ENCODE data around the gene LMBRD2.
"Not testable (repeated sequence)": the region's sequence is repeated elsewhere in the genome, so short reads cannot be mapped to it uniquely, and the experiment has no call there.

LMBRD2 gene

DNA sequence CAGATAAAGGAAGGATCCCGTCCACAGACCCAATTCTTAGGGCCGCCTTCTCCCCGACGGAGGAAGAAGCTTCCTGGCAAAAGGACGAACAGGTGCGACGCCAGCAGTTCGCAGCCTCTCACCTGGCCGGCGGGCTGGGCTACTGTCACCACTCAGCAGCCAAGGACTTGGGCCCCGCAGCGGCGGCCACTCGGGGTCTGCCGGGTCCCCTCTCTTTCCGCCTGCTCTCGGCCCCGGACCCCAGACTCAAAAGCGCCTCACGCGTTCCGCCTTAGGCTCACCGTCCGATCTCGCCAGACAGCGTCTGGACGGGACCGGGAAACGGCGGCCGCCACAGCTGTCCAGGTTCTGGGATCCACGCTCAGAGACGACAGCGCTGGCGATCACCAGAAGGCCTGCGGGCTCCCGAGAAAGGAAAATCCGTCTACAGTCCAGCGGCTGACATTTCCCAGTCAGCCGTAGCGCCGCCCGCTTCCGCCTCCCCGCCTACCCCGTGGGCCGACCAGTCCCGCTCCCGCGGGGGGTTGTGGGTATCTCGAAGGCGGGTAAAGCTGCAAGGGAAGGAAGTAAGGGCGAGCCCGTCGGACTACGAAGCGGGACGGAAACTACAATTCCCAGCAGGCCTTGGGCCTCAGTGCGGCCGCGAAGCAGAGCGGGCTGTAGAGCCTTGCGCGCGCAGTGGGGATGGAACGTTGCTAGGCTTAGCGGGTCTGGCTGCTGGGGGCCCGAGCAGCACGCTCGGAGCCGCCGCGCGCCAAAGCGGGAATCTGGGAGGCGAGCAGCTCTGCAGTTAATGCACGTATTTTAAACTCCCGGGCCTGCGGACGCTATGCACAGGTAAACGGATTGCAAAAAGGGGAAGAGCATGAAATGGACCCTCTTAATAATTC lies at the start of gene LMBRD2, which contains the start of gene SKP2:
Gene LMBRD2, minus strand, starts transcription at position 454 of the 890 bp plus-strand sequence. CDS start 8,538 bp downstream, outside the sequence.
Gene SKP2, plus strand, starts transcription at position 678 of the 890 bp plus-strand sequence. Its CDS starts 152 bp downstream, at position 830.
- DNase-seq = peak; percentile 99
- Histone ChIP-seq H3K27me3 (no peaks in the 10 kb centered on the region), H3K9me3 (no peaks in the 10 kb centered on the region), H3K4me1 (peaks cover 0 to 58% (median 27%) of the 10 kb centered on the region in 4 donors), H3K36me3 (peaks cover 0 to 12% (median 0%) of the 10 kb centered on the region in 3 donors), H3K4me3 (peak within 1 kb of the TSS; percentile 94 to 98), H3K27ac (peak within 1 kb of the TSS; percentile 83 to 90)
- TF ChIP-seq, protein P1, sequence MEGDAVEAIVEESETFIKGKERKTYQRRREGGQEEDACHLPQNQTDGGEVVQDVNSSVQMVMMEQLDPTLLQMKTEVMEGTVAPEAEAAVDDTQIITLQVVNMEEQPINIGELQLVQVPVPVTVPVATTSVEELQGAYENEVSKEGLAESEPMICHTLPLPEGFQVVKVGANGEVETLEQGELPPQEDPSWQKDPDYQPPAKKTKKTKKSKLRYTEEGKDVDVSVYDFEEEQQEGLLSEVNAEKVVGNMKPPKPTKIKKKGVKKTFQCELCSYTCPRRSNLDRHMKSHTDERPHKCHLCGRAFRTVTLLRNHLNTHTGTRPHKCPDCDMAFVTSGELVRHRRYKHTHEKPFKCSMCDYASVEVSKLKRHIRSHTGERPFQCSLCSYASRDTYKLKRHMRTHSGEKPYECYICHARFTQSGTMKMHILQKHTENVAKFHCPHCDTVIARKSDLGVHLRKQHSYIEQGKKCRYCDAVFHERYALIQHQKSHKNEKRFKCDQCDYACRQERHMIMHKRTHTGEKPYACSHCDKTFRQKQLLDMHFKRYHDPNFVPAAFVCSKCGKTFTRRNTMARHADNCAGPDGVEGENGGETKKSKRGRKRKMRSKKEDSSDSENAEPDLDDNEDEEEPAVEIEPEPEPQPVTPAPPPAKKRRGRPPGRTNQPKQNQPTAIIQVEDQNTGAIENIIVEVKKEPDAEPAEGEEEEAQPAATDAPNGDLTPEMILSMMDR (IDR thresholded peaks at IDR 0.05) = no peak
- intact Hi-C loops (cut with DNase I; ENCODE audit: low total_unique reads) = loop anchor here (10.0 kb wide), 1 partner anchor 83 kb away; no protein-coding TSS in a partner anchor

DNA sequence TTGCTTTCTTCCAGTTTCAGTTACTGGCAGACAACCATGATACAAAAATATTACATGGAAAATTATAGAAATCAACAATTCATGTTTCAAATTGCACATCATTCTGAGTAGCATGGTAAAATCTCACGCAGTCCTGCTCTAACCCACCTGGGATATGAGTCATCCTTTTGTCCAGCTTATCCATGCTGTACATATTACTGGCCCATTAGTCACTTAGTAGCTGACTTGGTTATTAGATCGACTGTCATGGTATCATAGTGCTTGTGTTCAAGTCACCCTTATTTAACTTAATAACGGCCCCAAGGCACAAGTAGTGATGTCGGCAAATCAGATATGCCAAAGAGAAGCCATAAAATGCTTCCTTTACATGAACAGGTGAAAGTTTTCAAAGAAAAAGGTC lies 48.8 kb upstream of the LMBRD2 start:
- peaks cover 0 to 6% (median 0%) of the 10 kb centered on the region in 4 donors for H3K4me1 ChIP-seq
- no peaks in the 10 kb centered on the region for H3K27me3 ChIP-seq
- intact Hi-C loops (cut with DNase I; ENCODE audit: low total_unique reads) = no loop called here
- peaks cover 39 to 75% (median 67%) of the 10 kb centered on the region in 3 donors for H3K36me3 ChIP-seq
- no peaks in the 10 kb centered on the region for H3K9me3 ChIP-seq
- TF ChIP-seq, protein P1 (IDR thresholded peaks at IDR 0.05) = no peak
- H3K4me3 ChIP-seq = no peak overlapping the region
- DNase-seq = no peak
- no peak overlapping the region for H3K27ac ChIP-seq

DNA sequence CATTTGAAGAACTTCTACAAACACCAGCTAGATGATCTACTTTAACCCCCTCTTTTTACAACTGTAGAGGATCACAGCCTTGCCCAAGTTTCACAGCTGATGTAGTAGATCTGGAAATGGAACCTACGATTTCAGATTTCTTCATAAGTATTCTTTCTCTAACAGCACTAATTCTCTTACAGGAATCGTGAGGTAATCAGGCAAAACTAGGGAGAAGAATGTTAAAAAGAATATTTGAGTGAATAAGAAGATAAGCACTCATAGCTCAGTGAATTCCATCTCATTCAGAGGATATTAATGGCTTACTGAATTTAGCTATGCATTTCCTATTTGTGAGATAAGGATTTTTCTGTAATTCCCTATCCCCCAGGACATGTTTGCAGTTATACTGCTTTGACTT lies 47.9 kb upstream of the LMBRD2 start:
- TF ChIP-seq, protein P1 (IDR thresholded peaks at IDR 0.05) = no peak
- H3K4me1 ChIP-seq = peaks cover 0 to 6% (median 0%) of the 10 kb centered on the region in 4 donors
- intact Hi-C loops (cut with DNase I; ENCODE audit: low total_unique reads) = no loop called here
- H3K4me3 ChIP-seq = no peak overlapping the region
- no peak for DNase-seq
- H3K9me3 ChIP-seq = no peaks in the 10 kb centered on the region
- no peak overlapping the region for H3K27ac ChIP-seq
- H3K36me3 ChIP-seq = peaks cover 43 to 79% (median 67%) of the 10 kb centered on the region in 3 donors
- H3K27me3 ChIP-seq = no peaks in the 10 kb centered on the region

DNA sequence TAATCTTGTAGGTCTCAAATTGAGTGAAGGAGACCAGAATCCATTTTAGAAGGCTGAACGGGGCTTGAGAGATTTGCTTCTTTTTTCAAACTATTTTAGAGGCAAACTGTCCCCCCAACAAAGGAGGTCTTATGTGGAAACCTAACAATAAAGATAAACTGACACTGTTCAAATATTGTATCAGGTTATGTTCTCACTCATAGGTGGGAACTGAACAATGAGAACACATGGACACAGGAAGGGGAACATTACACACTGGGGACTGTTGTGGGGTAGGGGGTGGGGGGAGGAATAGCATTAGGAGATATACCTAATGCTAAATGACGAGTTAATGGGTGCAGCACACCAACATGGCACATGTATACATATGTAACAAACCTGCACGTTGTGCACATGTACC lies 47.1 kb upstream of the LMBRD2 start:
- H3K27me3 ChIP-seq; H3K4me1 ChIP-seq; H3K27ac ChIP-seq; H3K4me3 ChIP-seq; intact Hi-C loops (cut with DNase I; ENCODE audit: low total_unique reads); H3K9me3 ChIP-seq; DNase-seq: not testable (repeated sequence)
- H3K36me3 ChIP-seq = peaks cover 44 to 85% (median 66%) of the 10 kb centered on the region in 3 donors

DNA sequence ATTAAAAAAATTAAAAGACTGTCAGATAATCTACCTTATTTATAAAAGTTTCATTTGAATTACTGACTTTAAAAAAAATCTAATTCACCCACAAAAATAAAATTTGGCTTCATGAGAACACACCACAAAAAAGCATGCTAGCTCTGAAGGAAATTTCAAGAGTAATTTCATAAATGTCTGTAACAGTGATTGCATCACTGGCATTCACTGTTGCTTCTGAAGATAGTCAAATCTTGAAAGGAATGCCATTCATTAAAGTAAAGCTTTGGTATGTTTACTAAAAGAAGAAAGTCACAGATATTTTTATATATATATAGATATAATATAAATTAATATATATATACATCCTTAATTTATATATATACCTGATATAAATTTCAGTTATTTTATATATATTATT lies 46.6 kb upstream of the LMBRD2 start:
- intact Hi-C loops (cut with DNase I; ENCODE audit: low total_unique reads) = no loop called here
- Histone ChIP-seq H3K36me3 (peaks cover 44 to 84% (median 68%) of the 10 kb centered on the region in 3 donors), H3K4me1 (peaks cover 0 to 6% (median 0%) of the 10 kb centered on the region in 4 donors)

More for the DNA sequence above, 46.6 kb upstream of the LMBRD2 start:
- H3K27me3 ChIP-seq = no peaks in the 10 kb centered on the region
- no peak overlapping the region for H3K27ac ChIP-seq
- TF ChIP-seq, protein P1 (IDR thresholded peaks at IDR 0.05) = no peak
- H3K9me3 ChIP-seq = no peaks in the 10 kb centered on the region
- DNase-seq = no peak
- no peak overlapping the region for H3K4me3 ChIP-seq
